Stomach (tissue), 9 donors: ENCODE data around the gene HUNK. TPM values are rescaled to one million over a fixed set of nuclear protein-coding genes. Genes with fewer than 3 reads are reported as not detected.

Source experiments
- DNase-seq, 2 donors: peaks; one replicate each; pipeline versions ENCODE4 v3.0.0 to v3.0.0-alpha.2; 2013 to 2019
- H3K27ac ChIP-seq, 5 donors: fragments of 200-600 bp in 4 of 5; sonication (generic) in 4 of 5; one replicate each; pipeline ENCODE4 v1.5.1; 2013 to 2019; ENCODE audit warnings: mild to moderate bottlenecking in 1 of 5, moderate library complexity in 1 of 5
- H3K27me3 ChIP-seq, 3 donors: fragments of 200-600 bp; sonication (generic); one replicate each; pipeline ENCODE4 v1.5.1; 2017 to 2019; ENCODE audit warnings: mixed run types in 1 of 3
- H3K36me3 ChIP-seq, 4 donors: fragments of 200-600 bp; sonication (generic); 1 replicate in 3 of 4; 2 replicates in 1 of 4; pipeline ENCODE4 v1.5.1; 2016 to 2019
- H3K4me1 ChIP-seq, 4 donors: fragments of 200-600 bp; sonication (generic); one replicate each; pipeline ENCODE4 v1.5.1; 2016 to 2019
- H3K4me3 ChIP-seq, 4 donors: fragments of 200-600 bp; sonication (generic) in 3 of 4; one replicate each; pipeline ENCODE4 v1.5.1; 2016 to 2019; ENCODE audit warnings: mild to moderate bottlenecking in 1 of 4
- H3K9me3 ChIP-seq, 4 donors: fragments of 200-600 bp; sonication (generic); one replicate each; pipeline ENCODE4 v1.5.1; 2016 to 2019
- CTCF ChIP-seq, 7 experiments: fragments of 450-650 bp in 4 of 7; fragments of 200-600 bp in 3 of 7; sonication (generic) in 3 of 7; IDR thresholded peaks; one replicate each; pipeline ENCODE4 v1.5.1; 2016 to 2019; ENCODE audit warnings: antibody characterized with exemption in 7 of 7, control low read depth in 2 of 7, mild to moderate bottlenecking in 1 of 7
- EP300 ChIP-seq: sonication (generic); formaldehyde crosslinking; IDR thresholded peaks from one replicate; pipeline ENCODE4 v1.6.1; 2017; ENCODE audit warnings: antibody characterized with exemption
- POLR2A ChIP-seq, 4 donors: fragments of 450-650 bp; IDR thresholded peaks; one replicate each; pipeline ENCODE4 v1.6.1; 2016; ENCODE audit warnings: antibody characterized with exemption in 4 of 4, control low read depth in 2 of 4, mild to moderate bottlenecking in 1 of 4, moderate library complexity in 1 of 4
- POLR2AphosphoS5 ChIP-seq, 3 donors: sonication (generic); formaldehyde crosslinking; IDR thresholded peaks; one replicate each; pipeline ENCODE4 v1.6.1; 2016; ENCODE audit warnings: antibody characterized with exemption in 3 of 3
- WGBS, 5 donors: extraction: QIAGEN DNeasy Blood & Tissue Kit in 3 of 5; methylation state at CpG; one replicate each; pipeline versions ENCODE4 v1.1.5 to v1.1.7; 2013 to 2018; 5-methylcytosine and 5-hydroxymethylcytosine counted together
- intact Hi-C: fragments of 100-400 bp; cut with DNase I; formaldehyde crosslinking; loops from one replicate; pipeline ENCODE4 v1.15.1; 2023; ENCODE audit warnings: low total_unique reads
- polyA plus RNA-seq, 3 donors: library from polyadenylated mRNA; stranded (reverse); fragments of 200-250 nt; gene quantifications; one replicate each; pipeline ENCODE4 v1.2.3, GENCODE V29; 2013
- total RNA-seq, 5 donors: library from RNA; depleted of rRNA; stranded (reverse); fragments of >200 nt; gene quantifications; one replicate each; pipeline versions ENCODE4 v1.1.0 to v1.2.3, GENCODE V29; 2014 to 2016
- donor health status: healthy with polysubstance abuse.
- donor health status: Bipolar disorder and iron deficiency.
- donor health status: healthy.

Gene HUNK
- total and polyA plus RNA-seq, 8 donors, result 0.13 to 4.1 (median 1.3) TPM; not detected in 2

- H3K27me3 ChIP-seq, result no peaks in the 10 kb centered on the region
- no peak overlapping the region for H3K4me3 ChIP-seq
- no peaks in the 10 kb centered on the region for H3K36me3 ChIP-seq
- H3K9me3 ChIP-seq, result no peaks in the 10 kb centered on the region
- H3K4me1 ChIP-seq, result peaks cover 0 to 3% (median 0%) of the 10 kb centered on the region in 4 donors
- H3K27ac ChIP-seq, result no peak overlapping the region
- no peak for TF ChIP-seq POLR2AphosphoS5 (IDR thresholded peaks at IDR 0.05)
- TF ChIP-seq EP300, result no peak
- TF ChIP-seq CTCF (IDR thresholded peaks at IDR 0.05), result no peak
- TF ChIP-seq POLR2A (IDR thresholded peaks at IDR 0.05), result no peak
- WGBS, 5 donors, result 52 to 76% (median 70%) methylated on average over 1 of the region's 1 CpG
- DNase-seq, result no peak
- intact Hi-C loops, result no loop called here
These were observed 59.6 kb downstream of the HUNK start for GRCh38 chr21:31932470-31932764.

DNA sequence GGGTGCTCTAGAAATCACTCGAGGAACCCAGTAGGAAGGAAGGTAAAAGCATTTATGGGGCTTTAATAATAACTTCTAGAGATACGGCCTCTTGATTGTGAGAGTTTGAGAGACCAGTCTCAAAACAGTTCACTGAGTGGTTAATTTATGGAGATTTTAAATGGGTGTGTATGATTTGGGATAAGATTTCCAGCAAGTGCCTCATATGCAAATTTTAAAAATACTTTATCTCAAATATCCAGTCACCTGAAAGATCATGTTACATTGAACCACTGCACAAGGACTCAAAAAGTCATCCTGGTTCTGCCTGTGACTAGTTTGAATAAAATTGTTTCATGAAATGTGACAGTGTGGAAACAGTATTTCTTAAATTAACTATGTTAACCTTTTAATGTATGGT, 64.5 kb downstream of the HUNK start:
- H3K4me1 ChIP-seq, result peaks cover 0 to 12% (median 3%) of the 10 kb centered on the region in 4 donors
- WGBS, 5 donors, result 39 to 62% (median 54%) methylated on average over 2 of the region's 2 CpGs
- H3K9me3 ChIP-seq, result no peaks in the 10 kb centered on the region
- no peaks in the 10 kb centered on the region for H3K36me3 ChIP-seq
- no peak for DNase-seq
- intact Hi-C loops, result no loop called here
- H3K27ac ChIP-seq, result no peak overlapping the region
- H3K27me3 ChIP-seq, result no peaks in the 10 kb centered on the region
- H3K4me3 ChIP-seq, result no peak overlapping the region
- TF ChIP-seq CTCF (IDR thresholded peaks at IDR 0.05) (no peak), POLR2A (IDR thresholded peaks at IDR 0.05) (no peak), EP300 (no peak), POLR2AphosphoS5 (IDR thresholded peaks at IDR 0.05) (no peak)

- H3K4me1 ChIP-seq, result peaks cover 0 to 12% (median 3%) of the 10 kb centered on the region in 4 donors
- TF ChIP-seq POLR2AphosphoS5 (IDR thresholded peaks at IDR 0.05), result no peak
- H3K27me3 ChIP-seq, result no peaks in the 10 kb centered on the region
- DNase-seq, result peak in 1 of 2 donors; percentile 34
- intact Hi-C loops, result no loop called here
- no peak overlapping the region for H3K4me3 ChIP-seq
- no peaks in the 10 kb centered on the region for H3K9me3 ChIP-seq
- H3K27ac ChIP-seq, result no peak overlapping the region
- no peaks in the 10 kb centered on the region for H3K36me3 ChIP-seq
- WGBS, 5 donors, result 46 to 66% (median 59%) methylated on average over 15 of the region's 15 CpGs
These were observed 65.8 kb downstream of the HUNK start for GRCh38 chr21:31938330-31939301.

DNA sequence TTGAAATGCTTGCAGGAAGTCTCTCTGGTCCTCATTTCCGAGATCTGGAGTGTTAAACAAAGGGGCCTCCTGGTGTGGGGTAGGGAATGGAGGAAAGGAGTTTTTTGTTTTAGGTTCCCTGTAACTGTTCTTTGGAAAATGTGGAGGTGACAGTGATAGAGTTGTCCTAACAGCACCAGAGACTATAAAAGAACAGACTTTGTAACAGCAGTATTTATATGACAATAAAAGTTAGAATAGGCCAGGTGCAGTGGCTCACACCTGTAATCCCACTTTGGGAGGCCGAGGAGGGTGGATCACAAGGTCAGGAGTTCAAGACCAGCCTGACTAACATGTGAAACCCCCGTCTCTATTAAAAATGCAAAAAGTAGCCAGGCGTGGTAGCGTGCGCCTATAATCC, 68.9 kb downstream of the HUNK start:
- Histone ChIP-seq H3K4me1 (peaks cover 0 to 12% (median 3%) of the 10 kb centered on the region in 4 donors), H3K27me3 (no peaks in the 10 kb centered on the region), H3K36me3 (no peaks in the 10 kb centered on the region), H3K27ac (no peak overlapping the region), H3K4me3 (no peak overlapping the region), H3K9me3 (no peaks in the 10 kb centered on the region)
- intact Hi-C loops, result no loop called here
- DNase-seq, result no peak
- 91 to 94% (median 91%) methylated on average over 6 of the region's 6 CpGs for WGBS, 5 donors
- TF ChIP-seq EP300 (no peak), POLR2AphosphoS5 (IDR thresholded peaks at IDR 0.05) (no peak), POLR2A (IDR thresholded peaks at IDR 0.05) (no peak), CTCF (IDR thresholded peaks at IDR 0.05) (no peak)

DNA sequence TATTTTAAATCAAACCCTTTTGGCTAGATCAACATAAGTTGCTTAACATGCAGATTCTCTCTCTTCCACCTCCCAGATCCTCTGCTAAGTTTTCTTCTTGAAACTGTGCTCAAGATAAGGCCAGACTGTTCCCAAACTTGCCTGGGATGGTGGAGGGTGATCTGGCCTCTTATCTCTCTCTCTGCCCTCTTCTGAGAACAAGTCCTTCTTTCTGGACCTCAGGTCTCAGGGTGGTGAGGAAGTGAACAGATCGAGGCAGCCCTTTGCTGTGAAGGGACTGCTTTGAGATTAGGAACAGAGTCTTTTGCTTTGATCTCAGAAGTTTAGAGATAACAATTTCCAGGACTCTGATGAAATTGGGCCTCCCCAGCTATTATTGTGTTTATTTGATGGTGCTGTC, 70.7 kb downstream of the HUNK start:
- Histone ChIP-seq H3K27me3 (no peaks in the 10 kb centered on the region), H3K27ac (no peak overlapping the region), H3K4me1 (no peaks in the 10 kb centered on the region), H3K36me3 (no peaks in the 10 kb centered on the region), H3K9me3 (no peaks in the 10 kb centered on the region), H3K4me3 (no peak overlapping the region)
- no peak for TF ChIP-seq POLR2AphosphoS5 (IDR thresholded peaks at IDR 0.05)
- no peak for TF ChIP-seq EP300
- TF ChIP-seq POLR2A (IDR thresholded peaks at IDR 0.05), result no peak
- TF ChIP-seq CTCF (IDR thresholded peaks at IDR 0.05), result no peak
- 24 to 47% (median 37%) methylated on average over 1 of the region's 1 CpG for WGBS, 5 donors
- DNase-seq, result no peak
- intact Hi-C loops, result no loop called here
